HG02973 (cell line): ENCODE results near the gene RYR1.
"Not testable (repeated sequence)": the region's sequence is repeated elsewhere in the genome, so short reads cannot be mapped to it uniquely, and the experiment has no call there.

ENCODE experiments used
- ATAC-seq: cut with Tn5 transposase; IDR thresholded peaks from one replicate; pipeline ENCODE4 v1.9.1; 2021; ENCODE audit warnings: moderate library complexity; ENCODE audit not compliant: unreplicated experiment

RYR1 gene

DNA sequence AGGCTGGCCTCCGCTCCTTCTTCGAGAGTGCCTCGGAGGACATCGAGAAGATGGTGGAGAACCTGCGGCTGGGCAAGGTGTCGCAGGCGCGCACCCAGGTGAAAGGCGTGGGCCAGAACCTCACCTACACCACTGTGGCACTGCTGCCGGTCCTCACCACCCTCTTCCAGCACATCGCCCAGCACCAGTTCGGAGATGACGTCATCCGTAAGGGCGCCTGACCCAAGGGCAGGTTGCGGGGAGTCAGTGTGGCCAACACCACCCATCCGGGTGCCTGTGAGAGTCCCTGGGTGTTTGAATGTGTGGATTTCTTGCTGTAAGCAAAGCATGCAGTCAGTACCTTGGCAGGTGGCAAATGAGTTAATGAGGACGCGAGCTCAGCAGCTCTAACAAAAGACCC is 78.8 kb downstream of the RYR1 start:
- ATAC-seq = no peak

DNA sequence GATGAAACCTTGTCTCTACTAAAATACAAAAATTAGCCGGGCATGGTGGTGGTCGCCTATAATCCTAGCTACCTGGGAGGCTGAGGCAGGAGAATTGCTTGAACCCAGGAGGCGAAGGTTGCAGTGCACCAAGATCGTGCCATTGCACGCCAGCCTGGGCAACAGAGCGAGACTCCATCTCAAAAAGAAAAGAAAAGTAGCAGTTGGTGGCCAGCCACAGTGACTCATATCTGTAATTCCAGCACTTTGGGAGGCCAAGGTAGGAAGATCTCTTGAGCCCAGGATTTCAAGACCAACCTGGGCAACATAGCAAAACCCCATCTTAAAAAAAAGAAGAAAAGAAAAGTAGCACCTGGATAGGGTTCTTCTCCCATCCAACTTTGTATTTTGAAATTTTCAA is 79.7 kb downstream of the RYR1 start:
- ATAC-seq = not testable (repeated sequence)

GRCh38 chr19:38513762-38514167 is 80.3 kb downstream of the RYR1 start:
- ATAC-seq = no peak

GRCh38 chr19:38514812-38515633 is 81.5 kb downstream of the RYR1 start:
- ATAC-seq = peak; percentile 59

- no peak for ATAC-seq
These were observed 82.4 kb downstream of the RYR1 start for GRCh38 chr19:38515896-38516295.

GRCh38 chr19:38516802-38517201 is 83.3 kb downstream of the RYR1 start:
- no peak for ATAC-seq

- no peak for ATAC-seq
These were observed 83.8 kb downstream of the RYR1 start for GRCh38 chr19:38517321-38517720.

DNA sequence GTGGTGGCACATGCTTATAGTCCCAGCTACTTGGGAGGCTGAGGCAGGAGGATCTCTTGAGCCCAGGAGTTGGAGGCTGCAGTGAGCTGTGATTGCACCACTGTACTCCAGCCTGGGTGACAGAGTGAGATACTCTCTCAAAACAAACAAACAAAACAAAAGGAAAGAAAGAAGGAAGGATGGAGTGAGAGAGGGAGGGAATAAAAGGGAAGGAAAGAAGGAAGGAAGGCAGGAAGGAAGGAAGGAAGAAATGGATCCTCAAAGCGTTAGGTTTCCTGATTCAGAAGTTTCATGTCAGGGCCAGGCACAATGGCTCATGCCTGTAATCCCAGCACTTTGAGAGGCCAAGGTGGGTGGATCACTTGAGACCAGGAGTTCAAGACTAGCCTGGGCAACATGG is 84.5 kb downstream of the RYR1 start:
- not testable (repeated sequence) for ATAC-seq

- no peak for ATAC-seq
These were observed 85.7 kb downstream of the RYR1 start for GRCh38 chr19:38519168-38519567.

- ATAC-seq = no peak
These were observed 86.5 kb downstream of the RYR1 start for GRCh38 chr19:38519988-38520387.

DNA sequence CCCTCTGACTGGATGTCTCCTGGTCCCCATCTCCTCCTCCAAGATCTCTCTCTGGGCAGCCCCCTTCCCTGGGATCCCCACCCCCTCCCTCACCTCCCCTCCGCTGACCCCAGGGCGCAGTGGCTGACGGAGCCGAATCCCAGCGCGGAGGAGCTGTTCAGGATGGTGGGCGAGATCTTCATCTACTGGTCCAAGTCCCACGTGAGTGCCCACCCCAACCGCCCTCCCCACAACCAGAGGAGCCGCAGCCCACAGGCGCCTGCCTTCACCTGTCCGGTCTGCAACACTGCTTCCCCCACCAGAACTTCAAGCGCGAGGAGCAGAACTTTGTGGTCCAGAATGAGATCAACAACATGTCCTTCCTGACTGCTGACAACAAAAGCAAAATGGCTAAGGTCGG is 89.4 kb downstream of the RYR1 start:
- ATAC-seq = no peak

GRCh38 chr19:38523319-38523718 is 89.8 kb downstream of the RYR1 start:
- no peak for ATAC-seq

- ATAC-seq = no peak
These were observed 90.9 kb downstream of the RYR1 start for GRCh38 chr19:38524369-38524768.

DNA sequence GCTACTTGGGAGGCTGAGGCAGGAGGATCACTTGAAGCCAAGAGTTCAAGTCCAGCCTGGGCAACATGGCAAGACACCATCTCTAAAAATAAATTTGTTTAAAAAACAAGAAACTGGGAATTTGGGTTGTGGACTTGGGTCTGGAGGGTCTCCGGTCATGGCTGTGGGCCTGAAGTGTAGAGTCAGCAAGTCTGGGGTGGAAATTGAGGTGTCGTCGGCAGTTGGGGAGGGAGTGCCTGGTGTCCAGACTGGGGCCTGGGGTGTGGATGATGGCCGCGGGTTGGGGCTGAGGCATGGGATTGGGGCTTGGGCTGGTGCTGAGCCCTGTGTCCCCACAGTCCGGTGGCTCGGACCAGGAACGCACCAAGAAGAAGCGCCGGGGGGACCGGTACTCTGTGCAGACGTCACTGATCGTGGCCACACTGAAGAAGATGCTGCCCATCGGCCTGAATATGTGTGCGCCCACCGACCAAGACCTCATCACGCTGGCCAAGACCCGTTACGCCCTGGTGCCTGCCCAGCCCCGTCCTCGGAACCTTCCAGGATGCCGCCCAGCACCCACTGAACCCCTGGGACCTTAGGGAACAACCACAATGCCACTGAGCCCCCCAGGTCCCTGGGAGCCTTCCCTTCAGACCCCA is 91.6 kb downstream of the RYR1 start:
- ATAC-seq = no peak

- ATAC-seq = no peak
These were observed 92.9 kb downstream of the RYR1 start for GRCh38 chr19:38526430-38526829.

- ATAC-seq = no peak
These were observed 94.1 kb downstream of the RYR1 start for GRCh38 chr19:38527466-38528136.

GRCh38 chr19:38528213-38528755 is 94.8 kb downstream of the RYR1 start:
- ATAC-seq = no peak

GRCh38 chr19:38528931-38529330 is 95.4 kb downstream of the RYR1 start:
- no peak for ATAC-seq

DNA sequence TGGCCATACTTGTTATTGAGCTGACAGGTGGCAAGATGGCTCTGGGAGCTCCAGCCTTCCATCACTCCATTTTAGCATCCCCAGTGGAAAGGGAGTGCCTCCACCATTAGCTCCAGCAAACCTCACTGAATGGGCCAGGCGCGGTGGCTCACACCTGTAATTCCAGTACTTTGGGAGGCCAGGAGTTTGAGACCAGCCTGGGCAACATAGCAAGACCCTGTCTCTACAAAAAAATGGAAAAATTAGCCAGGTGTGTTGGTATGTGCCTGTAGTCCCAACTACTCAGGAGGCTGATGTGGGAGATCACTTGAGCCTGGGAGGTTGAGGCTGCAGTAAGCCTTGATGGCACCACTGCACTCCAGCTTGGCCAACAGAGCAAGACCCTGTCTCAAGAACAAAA is 98.0 kb downstream of the RYR1 start:
- ATAC-seq = no peak

GRCh38 chr19:38532939-38533338 is 99.4 kb downstream of the RYR1 start:
- no peak for ATAC-seq

- ATAC-seq = no peak
These were observed 101.1 kb downstream of the RYR1 start for GRCh38 chr19:38534574-38534973.

GRCh38 chr19:38535212-38535611 is 101.7 kb downstream of the RYR1 start:
- ATAC-seq = no peak
